Tibial nerve (tissue), 4 donors: ENCODE results near the gene STK39. TPM values are rescaled to one million over a fixed set of nuclear protein-coding genes. Genes with fewer than 3 reads are reported as not detected.

ENCODE experiments used
- DNase-seq, 2 donors: peaks; one replicate each; pipeline ENCODE4 v3.0.0-alpha.2; 2019; ENCODE audit warnings: low spot score in 2 of 2
- H3K27ac ChIP-seq, 4 donors: fragments of 200-600 bp; sonication (generic) in 3 of 4; one replicate each; pipeline ENCODE4 v1.5.1; 2017 to 2019; ENCODE audit warnings: mild to moderate bottlenecking in 1 of 4
- H3K27me3 ChIP-seq, 2 donors: fragments of 200-600 bp; sonication (generic) in 1 of 2; one replicate each; pipeline versions ENCODE4 v1.5.1 to v1.6.0; 2017 to 2019
- H3K36me3 ChIP-seq, 3 donors: fragments of 200-600 bp; sonication (generic); one replicate each; pipeline ENCODE4 v1.5.1; 2018 to 2019
- H3K4me1 ChIP-seq, 4 donors: fragments of 200-600 bp; sonication (generic) in 3 of 4; one replicate each; pipeline ENCODE4 v1.5.1; 2017 to 2019
- H3K4me3 ChIP-seq, 4 donors: fragments of 200-600 bp; sonication (generic) in 3 of 4; one replicate each; pipeline ENCODE4 v1.5.1; 2017 to 2019; ENCODE audit warnings: mild to moderate bottlenecking in 1 of 4, moderate library complexity in 1 of 4
- H3K9me3 ChIP-seq, 4 donors: fragments of 200-600 bp; sonication (generic) in 3 of 4; one replicate each; pipeline ENCODE4 v1.5.1; 2017 to 2019
- EP300 ChIP-seq, 2 donors: sonication (generic); formaldehyde crosslinking; IDR thresholded peaks; one replicate each; pipeline ENCODE4 v1.6.1; 2017; ENCODE audit warnings: antibody characterized with exemption in 2 of 2, mild to moderate bottlenecking in 1 of 2
- POLR2A ChIP-seq, 2 donors: fragments of 450-650 bp; IDR thresholded peaks; one replicate each; pipeline ENCODE4 v1.6.1; 2017; ENCODE audit warnings: antibody characterized with exemption in 2 of 2, mild to moderate bottlenecking in 2 of 2, moderate library complexity in 2 of 2
- WGBS, 2 donors: methylation state at CpG; one replicate each; pipeline ENCODE4 v1.1.5; 2018; 5-methylcytosine and 5-hydroxymethylcytosine counted together
- total RNA-seq, 4 donors: library from RNA; depleted of rRNA; stranded (reverse); fragments of >200 nt; gene quantifications; one replicate each; pipeline ENCODE4 v1.1.0, GENCODE V29; 2016
- TF ChIP-seq, protein P1 (sequence below), 5 experiments: fragments of 200-600 bp in 3 of 5; fragments of 450-650 bp in 2 of 5; sonication (generic) in 3 of 5; IDR thresholded peaks; one replicate each; pipeline ENCODE4 v1.5.1; 2016 to 2019; ENCODE audit warnings: antibody characterized with exemption in 5 of 5, mild to moderate bottlenecking in 3 of 5, moderate library complexity in 2 of 5

Gene STK39
- total RNA-seq, 4 donors from 2014 or later = 8.5 to 13.5 (median 12.0) TPM

DNA sequence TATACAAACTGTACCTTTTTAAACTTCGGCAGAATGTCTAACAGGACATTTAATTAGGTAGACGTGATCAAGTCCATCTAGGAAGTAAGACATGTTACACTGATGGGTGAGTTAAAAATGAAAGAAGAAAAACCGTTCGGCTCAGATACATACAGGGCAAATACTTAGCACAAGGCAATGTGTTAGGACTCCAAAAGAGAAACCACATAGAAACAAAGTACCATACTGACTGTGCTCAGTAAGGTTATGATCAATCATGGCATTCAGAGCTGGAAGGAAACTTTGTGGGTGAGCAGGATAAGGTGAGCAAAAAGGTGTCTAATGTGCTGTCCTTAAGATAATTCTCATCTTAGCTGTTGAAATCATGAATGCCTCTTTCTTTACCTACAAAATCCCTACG, 211.9 kb downstream of the STK39 start:
- H3K4me1 ChIP-seq = no peaks in the 10 kb centered on the region
- H3K4me3 ChIP-seq = no peak overlapping the region
- H3K36me3 ChIP-seq = no peaks in the 10 kb centered on the region
- H3K27me3 ChIP-seq = no peaks in the 10 kb centered on the region
- no peak for DNase-seq
- WGBS, 2 donors = 94 to 96% methylated on average over 5 of the region's 5 CpGs
- no peaks in the 10 kb centered on the region for H3K9me3 ChIP-seq
- H3K27ac ChIP-seq = no peak overlapping the region
- TF ChIP-seq, protein P1, sequence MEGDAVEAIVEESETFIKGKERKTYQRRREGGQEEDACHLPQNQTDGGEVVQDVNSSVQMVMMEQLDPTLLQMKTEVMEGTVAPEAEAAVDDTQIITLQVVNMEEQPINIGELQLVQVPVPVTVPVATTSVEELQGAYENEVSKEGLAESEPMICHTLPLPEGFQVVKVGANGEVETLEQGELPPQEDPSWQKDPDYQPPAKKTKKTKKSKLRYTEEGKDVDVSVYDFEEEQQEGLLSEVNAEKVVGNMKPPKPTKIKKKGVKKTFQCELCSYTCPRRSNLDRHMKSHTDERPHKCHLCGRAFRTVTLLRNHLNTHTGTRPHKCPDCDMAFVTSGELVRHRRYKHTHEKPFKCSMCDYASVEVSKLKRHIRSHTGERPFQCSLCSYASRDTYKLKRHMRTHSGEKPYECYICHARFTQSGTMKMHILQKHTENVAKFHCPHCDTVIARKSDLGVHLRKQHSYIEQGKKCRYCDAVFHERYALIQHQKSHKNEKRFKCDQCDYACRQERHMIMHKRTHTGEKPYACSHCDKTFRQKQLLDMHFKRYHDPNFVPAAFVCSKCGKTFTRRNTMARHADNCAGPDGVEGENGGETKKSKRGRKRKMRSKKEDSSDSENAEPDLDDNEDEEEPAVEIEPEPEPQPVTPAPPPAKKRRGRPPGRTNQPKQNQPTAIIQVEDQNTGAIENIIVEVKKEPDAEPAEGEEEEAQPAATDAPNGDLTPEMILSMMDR (IDR thresholded peaks at IDR 0.05) = no peak
- no peak for TF ChIP-seq EP300 (IDR thresholded peaks at IDR 0.05)
- no peak for TF ChIP-seq POLR2A (IDR thresholded peaks at IDR 0.05)

- no peaks in the 10 kb centered on the region for H3K4me1 ChIP-seq
- 93 to 96% methylated on average over 5 of the region's 5 CpGs for WGBS, 2 donors
- no peak overlapping the region for H3K4me3 ChIP-seq
- TF ChIP-seq POLR2A (IDR thresholded peaks at IDR 0.05) = no peak
- TF ChIP-seq, protein P1 (IDR thresholded peaks at IDR 0.05) = no peak
- TF ChIP-seq EP300 (IDR thresholded peaks at IDR 0.05) = no peak
- H3K27ac ChIP-seq = no peak overlapping the region
- H3K9me3 ChIP-seq = no peaks in the 10 kb centered on the region
- no peaks in the 10 kb centered on the region for H3K27me3 ChIP-seq
- DNase-seq = no peak
- H3K36me3 ChIP-seq = no peaks in the 10 kb centered on the region
Measured at GRCh38 chr2:168034616-168035015, 212.8 kb downstream of the STK39 start.

- Histone ChIP-seq H3K4me3 (no peak overlapping the region), H3K27ac (no peak overlapping the region), H3K9me3 (no peaks in the 10 kb centered on the region), H3K4me1 (no peaks in the 10 kb centered on the region), H3K27me3 (no peaks in the 10 kb centered on the region), H3K36me3 (no peaks in the 10 kb centered on the region)
- TF ChIP-seq, protein P1 (IDR thresholded peaks at IDR 0.05) = no peak
- TF ChIP-seq POLR2A (IDR thresholded peaks at IDR 0.05) = no peak
- no peak for DNase-seq
- WGBS, 2 donors = 83 to 93% methylated on average over 1 of the region's 1 CpG
Measured at GRCh38 chr2:168033966-168034365, 213.4 kb downstream of the STK39 start.

- WGBS, 2 donors = 95% methylated on average over 3 of the region's 3 CpGs
- no peaks in the 10 kb centered on the region for H3K9me3 ChIP-seq
- H3K27ac ChIP-seq = no peak overlapping the region
- no peaks in the 10 kb centered on the region for H3K4me1 ChIP-seq
- DNase-seq = no peak
- H3K4me3 ChIP-seq = no peak overlapping the region
- TF ChIP-seq EP300 (IDR thresholded peaks at IDR 0.05) (no peak), POLR2A (IDR thresholded peaks at IDR 0.05) (no peak)
- TF ChIP-seq, protein P1 (IDR thresholded peaks at IDR 0.05) = no peak
- no peaks in the 10 kb centered on the region for H3K27me3 ChIP-seq
- H3K36me3 ChIP-seq = no peaks in the 10 kb centered on the region
Measured at GRCh38 chr2:168032091-168032490, 215.3 kb downstream of the STK39 start.

- TF ChIP-seq POLR2A (IDR thresholded peaks at IDR 0.05) = no peak
- no peak for TF ChIP-seq EP300 (IDR thresholded peaks at IDR 0.05)
- TF ChIP-seq, protein P1 (IDR thresholded peaks at IDR 0.05) = no peak
- Histone ChIP-seq H3K27ac (no peak overlapping the region), H3K4me3 (no peak overlapping the region), H3K27me3 (no peaks in the 10 kb centered on the region), H3K4me1 (no peaks in the 10 kb centered on the region), H3K36me3 (no peaks in the 10 kb centered on the region), H3K9me3 (no peaks in the 10 kb centered on the region)
- 82 to 83% methylated on average over 5 of the region's 5 CpGs for WGBS, 2 donors
- DNase-seq = no peak
Measured at GRCh38 chr2:168030862-168031624, 216.4 kb downstream of the STK39 start.
